GM19438 (cell line): Measurements from ENCODE around the gene USP22.
"Not testable (repeated sequence)": the region's sequence is repeated elsewhere in the genome, so short reads cannot be mapped to it uniquely, and the experiment has no call there.

Source experiments
- ATAC-seq: cut with Tn5 transposase; IDR thresholded peaks from one replicate; pipeline ENCODE4 v1.9.1; 2021; ENCODE audit warnings: low read depth; ENCODE audit not compliant: unreplicated experiment

The USP22 gene

DNA sequence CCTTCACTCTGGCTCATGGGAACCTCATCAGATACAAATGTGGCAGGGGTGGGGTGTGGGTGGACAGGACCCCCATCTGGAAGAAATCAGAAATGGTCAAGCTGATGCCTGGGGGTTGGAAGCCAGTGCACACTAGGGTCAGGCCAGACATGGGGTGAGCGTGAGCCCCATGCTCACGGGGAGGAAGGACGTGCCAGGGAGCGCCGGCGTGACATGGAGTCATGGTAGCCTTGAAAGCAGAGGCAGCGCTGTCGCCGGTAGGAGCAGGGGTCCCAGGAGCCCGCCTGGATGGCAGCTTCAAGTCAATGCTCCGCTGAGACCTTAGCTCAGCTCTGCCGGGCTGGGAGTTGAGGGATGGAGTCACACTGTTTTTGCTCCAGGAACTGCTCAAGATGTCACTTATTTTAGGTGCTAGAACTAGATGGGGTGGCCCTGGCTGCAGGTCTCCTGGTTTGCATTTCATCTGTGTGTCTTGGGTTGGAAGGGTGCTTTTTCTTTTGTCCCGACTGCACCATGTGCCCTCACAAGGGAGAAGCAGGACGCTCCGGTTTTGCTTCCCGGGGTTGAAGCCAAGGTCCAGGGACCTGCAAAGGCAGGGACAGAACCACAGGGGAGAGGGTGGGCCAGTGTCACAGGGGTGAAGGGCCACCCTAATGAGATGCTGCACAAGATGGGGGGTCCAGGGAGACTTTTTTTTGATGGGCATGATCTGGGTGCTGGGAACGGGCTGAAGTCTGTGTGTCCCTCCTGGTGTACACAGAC, 51.4 kb downstream of the USP22 start:
- no peak for ATAC-seq

DNA sequence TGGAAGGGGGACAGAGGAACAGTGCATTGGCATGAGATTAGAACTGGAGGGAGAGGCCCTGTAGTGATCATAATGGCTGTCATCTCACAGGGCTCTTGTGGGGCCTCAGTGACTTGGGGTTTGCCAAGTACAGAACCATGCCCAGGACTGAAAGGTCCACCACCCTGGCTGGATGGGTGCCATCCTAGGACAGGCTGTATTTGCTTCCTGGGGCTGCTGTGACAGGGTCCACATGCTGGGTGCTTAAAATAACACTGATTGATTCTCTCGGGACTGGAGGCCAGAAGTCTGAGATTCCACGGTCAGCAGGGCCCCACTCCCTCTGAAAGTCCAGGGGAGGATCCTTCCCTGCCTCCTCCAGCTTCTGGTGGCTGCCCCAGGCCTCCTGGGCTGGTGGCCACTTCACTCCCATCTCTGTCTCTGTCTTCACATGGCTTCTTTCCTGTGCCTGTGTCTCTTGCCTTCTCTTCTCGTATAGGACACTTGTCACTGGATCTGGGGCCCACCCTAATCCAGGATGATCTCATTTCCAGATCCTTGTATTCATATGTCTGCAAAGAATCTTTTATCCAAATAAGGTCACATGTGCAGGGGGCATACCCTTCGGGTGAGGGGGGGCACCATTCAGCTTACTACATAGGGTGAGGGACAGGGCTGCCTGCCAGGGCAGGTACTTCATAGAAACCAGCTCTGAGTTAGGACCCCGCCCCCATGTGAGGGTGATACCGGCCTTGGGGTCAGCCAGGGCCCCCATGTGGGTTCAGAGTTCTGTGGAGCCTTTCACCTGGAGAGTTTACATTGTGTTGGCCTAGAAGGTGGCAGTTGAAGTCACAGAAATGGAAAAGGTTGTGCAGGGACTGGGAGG, 52.6 kb downstream of the USP22 start:
- ATAC-seq: no peak

DNA sequence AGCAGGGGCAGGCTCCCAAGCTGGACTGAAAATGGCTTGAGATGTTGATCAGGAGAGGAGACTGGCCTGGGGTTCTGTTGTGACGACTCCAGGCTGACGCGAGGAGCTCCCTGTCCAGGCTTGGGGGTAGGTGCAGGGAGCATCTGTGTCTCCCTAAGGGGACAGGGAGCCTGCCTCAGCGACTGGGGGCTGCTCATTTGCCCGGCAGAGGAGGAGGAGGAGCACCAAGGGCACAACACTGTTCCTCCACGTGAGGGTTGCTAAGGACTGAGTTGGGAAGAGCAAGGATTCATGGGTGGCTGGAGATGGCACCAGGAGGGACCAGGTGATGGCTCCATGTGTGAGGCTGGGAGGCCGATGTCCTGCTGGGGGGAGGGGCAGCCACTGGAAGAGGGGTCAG, 53.3 kb downstream of the USP22 start:
- ATAC-seq: no peak

DNA sequence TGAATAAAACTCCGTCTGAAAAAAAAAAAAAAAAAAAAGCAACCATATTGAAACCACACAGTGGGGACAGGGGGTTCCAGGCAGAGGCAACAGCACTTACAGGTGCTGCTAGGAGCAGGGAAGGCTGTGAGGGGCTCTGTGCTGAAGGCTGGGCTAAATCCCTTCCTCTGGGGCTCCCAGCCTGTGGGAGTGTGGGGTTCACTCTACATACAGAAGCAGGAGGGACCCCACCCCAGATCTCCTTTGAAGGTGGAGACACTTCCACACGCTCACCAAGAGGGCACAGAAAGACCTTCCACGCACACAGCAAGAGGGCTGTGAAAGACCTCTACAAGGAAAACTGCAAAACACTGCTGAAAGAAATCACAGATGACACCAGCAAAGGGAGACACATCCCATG, 53.9 kb downstream of the USP22 start:
- no peak for ATAC-seq

DNA sequence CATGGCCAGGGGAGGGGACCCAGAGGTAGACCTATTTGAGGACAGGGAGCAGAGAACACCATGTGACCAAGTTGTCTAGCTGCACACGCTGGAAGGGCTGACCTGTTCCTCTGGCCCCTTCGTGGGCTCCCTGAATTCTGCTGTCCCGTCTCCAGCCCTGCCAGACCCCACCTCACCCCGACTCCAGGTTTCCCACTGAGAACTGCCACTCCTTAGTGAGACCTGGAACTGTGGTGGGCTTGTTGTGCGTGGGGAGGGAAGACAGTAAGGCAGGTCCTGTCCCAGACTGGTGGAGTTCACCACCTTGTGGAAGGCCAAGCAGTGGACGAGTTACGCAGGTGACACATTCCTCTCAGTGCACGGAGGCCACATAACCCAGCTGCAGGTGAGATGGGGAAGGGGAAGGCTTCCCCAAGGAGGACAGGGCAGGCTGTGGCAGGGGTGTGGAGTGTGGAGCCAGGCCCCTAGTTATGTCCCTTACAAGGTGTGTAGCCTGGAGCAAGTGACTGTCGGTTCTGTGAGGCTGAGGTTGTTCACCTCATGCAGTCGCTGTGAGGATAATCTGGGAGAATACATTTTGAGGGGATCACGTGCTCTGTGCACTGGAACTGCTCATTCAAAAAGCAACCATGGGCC, 54.7 kb downstream of the USP22 start:
- ATAC-seq: no peak

DNA sequence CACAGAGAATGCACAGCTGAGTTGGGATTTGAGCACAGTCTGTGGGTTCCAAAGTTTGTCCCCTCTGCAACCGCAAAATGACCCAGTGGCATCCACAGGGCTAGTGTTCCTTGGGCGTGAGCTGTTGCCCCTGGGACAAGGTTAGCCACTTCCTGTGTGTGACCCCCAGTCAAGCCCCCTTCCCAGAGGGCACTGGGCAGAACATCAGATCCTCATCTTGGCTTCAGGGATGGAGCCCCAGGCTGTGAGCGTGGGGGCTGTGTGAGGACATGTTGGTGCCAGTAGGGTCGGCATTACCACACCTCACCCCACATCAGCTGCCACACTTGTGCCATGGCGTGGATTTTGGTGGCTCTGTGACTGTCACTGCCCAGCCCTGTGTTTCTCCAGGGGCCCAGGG, 55.3 kb downstream of the USP22 start:
- ATAC-seq: no peak

DNA sequence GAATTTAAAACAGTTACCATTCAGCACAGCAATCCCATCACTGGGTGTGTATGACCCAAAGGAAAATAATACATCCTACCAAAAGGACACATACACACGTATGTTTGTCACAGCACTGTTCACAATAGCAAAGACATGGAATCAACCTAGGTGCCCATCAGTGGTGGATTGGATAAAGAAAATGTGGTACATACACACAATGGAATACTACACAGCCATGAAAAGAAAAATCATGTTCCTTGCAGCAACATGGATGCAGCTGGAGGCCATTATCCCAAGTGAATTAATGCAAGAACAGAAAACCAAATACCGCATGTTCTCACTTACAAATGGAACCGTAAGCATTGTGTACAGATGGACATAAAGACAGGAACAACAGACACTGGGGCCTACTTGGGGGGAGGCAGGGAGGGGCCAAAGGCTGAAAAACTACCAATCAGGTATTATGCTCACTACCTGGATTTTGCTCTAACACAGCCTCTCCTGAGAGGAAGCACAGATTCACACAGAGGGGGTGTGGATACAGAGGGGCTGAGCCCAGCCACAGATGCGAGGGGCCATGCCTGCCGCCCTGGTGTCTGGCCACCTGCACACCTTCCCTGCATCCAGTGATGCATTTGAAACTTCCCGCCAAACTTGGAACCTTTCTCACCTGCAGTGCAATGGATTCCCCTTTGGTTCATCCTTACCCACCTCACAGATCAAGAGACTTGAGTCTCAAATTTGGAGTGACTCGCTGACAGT, 55.9 kb downstream of the USP22 start:
- no peak for ATAC-seq

DNA sequence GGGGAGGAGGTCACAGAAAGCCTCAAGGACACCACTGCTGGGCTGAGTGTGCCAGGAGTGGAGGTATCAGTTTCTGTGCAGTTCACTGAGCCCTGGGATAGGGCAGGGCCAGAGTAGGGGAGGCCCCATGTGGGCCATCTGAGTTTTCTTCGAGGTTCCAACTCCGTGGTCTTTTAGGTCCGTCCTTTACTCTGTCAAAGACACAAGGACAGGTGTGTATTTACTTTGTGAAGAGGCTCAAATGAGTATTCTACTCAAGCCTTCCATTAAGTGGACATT, 59.5 kb downstream of the USP22 start:
- no peak for ATAC-seq

DNA sequence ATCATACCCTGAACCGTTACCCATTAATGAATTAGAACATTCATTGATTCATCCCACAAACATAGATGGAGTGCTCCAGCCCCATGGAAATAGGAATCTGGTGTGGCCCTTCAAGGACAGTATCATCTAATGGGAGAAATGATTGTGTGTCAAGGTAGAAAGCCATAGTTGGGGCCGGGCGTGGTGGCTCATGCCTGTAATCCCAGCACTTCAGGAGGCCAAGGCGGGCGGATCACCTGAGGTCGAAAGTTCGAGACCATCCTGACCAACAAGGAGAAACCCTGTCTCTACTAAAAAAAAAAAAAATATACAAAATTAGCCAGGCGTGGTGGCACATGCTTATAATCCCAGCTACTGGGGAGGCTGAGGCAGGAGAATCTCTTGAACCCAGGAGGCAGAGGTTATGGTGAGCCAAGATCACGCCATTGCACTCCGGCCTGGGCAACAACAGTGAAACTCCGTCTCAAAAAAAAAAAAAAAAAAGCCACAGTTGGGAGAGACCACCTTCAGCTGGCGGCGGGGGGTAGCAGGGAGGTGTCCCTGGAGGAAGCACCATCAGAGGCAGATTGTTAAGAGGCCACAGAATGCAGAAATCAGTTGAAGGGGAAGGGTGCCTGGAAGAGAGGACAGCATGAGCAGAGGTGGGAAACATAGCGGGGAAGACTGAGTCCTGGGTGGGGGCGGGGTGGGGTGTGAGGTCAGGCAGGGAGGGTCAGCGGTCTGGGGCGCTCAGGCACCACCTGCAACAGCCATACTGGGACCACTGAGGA, 60.0 kb downstream of the USP22 start:
- no peak for ATAC-seq

DNA sequence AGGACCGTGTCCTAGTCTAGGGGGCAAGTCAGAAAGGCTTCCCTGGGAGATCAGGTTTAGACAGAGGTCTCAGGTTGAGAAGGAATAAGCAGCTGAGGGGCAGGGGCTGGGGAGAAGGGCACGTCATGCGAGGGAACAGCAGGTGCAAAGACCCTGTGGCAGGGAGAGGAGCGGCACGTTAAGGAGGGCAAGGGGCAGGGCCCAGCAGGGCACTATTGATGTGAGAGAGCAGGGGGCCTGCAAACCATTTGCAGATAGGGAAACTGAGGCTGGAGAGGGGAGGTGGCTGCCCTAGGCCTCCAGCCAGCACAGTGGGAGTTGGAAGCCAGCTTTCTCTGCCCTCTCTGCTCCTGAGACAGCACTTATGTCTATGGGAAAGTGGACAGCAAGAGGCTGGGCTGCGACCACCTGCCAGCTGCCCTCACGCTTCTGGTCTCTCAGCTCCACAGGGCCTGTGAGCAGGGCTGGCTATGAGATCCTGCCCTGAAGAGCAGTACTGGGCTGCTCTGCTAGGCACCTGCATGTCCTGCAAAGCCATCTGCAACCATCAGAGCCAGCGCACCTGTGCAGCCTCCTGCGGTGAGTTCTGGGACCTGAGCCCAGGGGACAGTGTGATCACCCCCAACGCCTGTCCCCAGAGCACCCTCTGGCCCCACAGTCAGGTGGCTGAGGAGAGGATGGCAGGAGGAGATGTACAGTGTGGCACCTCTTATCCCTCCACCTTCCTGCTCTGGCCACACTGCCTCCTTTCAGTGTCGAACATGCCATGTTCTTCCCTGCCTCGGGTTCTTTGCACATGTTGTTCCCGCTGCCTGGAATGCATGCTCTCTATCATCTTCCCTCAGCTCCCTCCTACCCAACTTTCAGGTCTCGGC, 61.5 kb downstream of the USP22 start:
- no peak for ATAC-seq

DNA sequence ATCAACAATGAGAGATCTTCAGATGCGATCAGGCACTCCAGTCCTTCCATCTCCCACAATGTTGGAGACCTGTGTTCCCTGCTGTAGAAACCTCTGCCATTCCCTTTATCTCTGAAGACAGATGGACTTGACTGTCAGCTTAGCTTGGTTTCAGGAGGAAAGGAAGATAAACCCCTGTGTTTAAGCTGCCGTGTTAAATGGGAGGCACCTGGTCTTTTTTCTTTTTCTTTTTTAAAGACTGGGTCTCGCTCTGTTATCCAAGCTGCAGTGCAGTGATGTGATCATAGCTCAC, 63.1 kb downstream of the USP22 start:
- no peak for ATAC-seq

DNA sequence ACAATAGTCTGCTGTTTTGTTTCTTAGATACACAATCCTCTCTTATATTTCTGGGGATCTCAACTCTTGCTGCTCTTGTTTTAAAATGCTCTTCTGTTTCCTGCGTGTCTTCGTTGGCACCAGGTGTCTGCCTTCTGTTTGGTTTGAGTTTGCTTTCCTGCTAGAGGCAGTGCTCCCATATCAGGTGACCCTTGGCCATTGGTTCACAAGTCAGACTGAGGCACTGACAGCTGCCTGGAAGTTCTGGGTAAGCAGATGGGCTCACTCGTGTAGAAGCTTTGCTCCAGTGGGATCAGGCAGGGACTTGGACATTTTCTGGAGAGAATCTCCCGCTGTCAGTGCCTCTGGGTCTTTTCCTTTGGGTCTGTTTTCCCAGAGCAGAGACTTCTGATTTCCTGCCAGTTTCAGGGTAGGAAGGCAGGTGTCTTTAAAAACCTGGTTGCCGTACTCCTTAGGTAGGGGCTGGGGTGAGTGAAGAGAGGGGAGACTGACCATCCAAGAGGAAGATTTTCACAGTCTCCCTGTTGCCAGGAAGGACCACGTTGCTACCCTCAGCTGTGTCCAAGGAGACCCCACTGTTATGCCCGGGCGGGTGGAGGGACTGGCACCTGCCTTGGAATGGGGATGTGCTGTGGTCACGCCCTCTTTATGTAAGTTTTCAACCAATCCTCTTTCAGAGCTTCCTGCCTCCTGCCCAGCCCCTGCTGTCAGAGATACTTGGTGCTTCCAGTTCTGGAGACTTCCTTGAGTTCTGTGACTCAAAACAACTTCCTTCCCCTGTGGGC, 63.6 kb downstream of the USP22 start:
- ATAC-seq: not testable (repeated sequence)

DNA sequence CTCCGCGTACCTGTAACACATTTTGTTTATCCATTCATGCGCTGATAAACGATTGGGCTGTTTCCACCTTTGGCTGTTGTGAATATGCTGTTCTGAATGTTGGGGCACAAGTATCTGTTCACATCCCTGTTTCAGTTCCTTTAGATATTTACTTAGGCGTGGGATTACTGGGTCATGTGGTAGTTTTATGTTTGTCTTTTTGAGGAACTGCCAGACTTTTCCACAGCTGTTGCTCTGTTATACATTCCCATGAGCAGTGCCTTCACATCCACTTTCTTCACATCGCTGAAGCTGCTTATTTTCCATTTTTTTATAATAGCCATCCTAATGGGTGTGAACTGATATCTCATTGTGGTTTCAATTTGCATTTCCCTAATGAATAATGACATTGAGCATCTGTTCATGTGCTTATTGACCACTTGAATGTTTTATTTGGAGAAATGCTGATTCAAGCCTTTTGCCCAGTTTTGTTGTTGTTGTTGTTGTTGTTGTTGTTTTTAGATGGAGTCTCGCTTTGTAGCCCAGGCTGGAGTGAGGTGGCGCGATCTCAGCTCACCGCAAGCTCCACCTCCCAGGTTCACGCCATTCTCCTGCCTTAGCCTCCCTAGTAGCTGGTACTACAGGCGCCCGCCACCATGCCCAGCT, 65.1 kb downstream of the USP22 start:
- not testable (repeated sequence) for ATAC-seq

DNA sequence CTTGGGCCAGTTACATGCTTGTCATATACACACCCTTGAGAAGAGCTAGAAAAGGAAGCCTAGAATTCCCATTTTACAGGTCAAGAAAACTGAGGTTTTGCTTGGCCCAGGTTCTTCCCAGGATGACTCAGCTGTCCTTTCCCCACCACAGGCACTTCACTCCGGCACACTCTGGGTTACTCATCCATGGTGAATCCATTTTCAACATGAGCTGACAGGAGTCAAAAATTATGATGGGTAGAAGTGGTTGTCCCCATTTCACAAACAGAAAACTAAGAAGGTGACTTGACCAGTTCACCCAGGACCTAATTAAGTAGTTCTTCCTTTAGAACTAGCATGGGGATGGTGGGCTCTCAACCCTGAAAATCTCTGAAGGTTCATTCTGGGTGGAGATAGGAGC, 67.2 kb downstream of the USP22 start:
- no peak for ATAC-seq

DNA sequence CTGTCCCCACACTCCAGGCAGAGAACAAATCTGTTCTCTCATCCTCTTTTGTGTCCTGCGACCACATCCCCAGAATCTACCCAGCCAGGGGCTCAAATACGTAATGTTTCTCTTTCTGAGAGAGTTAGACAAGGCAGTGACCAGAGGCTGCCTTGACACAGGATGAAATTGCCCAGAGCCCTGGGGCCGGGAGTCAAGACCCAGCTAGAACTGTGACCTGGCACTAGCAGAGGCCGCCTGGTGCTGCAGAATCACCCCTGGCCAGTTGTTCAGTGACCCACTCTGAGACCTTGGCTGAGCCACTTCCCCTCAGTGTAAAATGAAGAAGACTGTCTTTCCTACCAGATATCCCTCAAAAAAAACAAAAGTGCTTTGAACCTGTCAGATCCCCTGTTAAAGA, 72.5 kb downstream of the USP22 start:
- no peak for ATAC-seq

DNA sequence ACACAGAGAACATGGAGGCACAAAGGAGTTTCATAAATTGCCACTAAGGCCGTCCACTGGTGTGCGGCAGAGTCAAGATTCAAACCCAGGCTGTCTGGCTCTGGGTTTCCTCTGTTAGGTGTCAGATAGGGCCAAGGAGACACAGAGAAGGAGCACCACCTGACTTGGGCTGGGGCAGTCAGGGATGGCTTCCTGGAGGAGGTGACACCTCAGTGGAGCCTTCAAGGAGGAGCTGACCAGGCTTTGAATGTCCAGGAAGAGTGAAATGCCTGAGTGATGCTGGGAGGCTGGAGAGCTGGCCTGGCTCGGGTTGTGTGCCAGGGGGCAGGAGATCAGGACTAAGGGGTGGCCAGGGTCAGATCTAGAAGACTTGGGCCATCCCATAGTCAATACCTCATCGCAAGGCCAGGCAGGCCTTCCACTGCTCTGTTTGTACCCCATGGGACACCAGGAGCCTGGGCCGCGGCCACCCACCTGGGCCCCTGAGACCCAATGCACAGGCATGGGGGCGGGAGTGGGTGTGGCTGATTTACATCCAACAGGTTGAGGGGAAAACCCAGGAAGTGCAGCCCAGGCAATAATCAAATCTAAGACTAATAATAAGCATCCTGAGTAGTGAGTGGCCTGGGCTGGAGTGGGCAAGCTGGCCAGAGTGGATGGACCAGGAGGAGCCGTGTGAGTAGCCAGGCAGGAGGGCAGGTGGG, 73.7 kb downstream of the USP22 start:
- ATAC-seq: no peak

DNA sequence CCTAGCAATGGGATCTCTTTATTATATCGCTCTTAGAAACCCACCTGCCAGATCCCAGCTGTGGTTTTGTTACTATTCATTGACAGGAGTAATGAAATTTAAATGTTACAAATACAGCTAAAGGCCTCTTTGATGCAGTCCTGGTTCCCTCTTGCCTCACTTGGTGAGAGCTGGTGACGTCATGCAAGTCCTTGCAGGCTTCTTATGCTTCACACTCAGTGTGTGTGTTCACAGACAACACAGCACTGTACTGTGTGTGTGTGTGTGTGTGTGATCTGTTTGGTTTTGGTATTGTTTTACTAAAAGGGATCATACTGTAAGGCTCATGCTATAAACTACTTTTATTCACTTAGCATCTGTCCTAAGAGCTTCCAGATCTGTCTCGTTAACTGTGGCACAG, 75.0 kb downstream of the USP22 start:
- no peak for ATAC-seq

DNA sequence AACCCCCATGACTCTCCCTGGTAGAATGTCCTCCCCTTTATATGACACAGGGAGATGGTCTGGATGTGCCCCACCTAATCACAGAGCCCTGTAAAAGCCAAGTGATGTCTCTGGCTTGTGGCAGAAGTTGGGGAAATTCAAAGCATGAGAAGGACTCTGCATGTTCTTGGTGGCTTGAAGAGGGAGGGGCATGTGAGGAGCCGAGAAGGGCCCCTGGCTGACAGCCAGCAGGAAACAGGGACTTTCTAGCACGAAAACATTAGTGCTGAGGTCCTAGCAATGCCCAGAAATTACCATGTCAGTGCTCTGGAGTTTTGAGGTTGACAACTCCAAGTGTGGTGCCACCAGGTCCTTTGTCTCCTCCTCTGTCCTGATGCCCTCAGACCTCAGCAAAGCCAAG, 75.9 kb downstream of the USP22 start:
- ATAC-seq: no peak
